Measurements from ENCODE around the gene PRSS23.

DNA sequence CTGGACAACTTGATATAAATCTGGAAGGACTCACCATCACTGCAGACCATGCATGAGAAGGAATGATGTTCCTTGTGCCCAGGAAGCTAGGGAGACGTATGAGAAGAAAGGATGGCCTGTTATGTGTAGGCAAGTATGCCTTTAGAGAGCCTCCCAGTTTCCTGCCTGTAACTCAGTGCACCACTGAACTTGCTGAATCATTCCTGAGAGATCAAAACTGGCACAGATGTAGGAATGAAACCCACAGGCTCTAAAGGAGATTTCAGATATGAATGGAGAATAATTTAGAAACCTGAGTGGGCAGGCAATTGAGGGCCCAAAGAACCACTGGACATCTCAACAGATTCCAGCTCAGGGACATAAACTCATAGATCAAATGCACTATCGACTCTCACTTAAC is 38.4 kb upstream of the PRSS23 start:
- no peak for TF ChIP-seq POLR2A (IDR thresholded peaks at IDR 0.05)
- TF ChIP-seq CTCF (IDR thresholded peaks at IDR 0.05), result no peak
- TF ChIP-seq EP300 (IDR thresholded peaks at IDR 0.05), result no peak
- no peak for TF ChIP-seq POLR2AphosphoS5 (IDR thresholded peaks at IDR 0.05)
